HG03025 (cell line): ENCODE data around the gene CCDC89.
"Not testable (repeated sequence)": the region's sequence is repeated elsewhere in the genome, so short reads cannot be mapped to it uniquely, and the experiment has no call there.

Source experiments
- ATAC-seq: cut with Tn5 transposase; IDR thresholded peaks from one replicate; pipeline ENCODE4 v1.9.1; 2021; ENCODE audit warnings: mild to moderate bottlenecking, moderate library complexity; ENCODE audit not compliant: unreplicated experiment, low FRiP score

CCDC89 gene

DNA sequence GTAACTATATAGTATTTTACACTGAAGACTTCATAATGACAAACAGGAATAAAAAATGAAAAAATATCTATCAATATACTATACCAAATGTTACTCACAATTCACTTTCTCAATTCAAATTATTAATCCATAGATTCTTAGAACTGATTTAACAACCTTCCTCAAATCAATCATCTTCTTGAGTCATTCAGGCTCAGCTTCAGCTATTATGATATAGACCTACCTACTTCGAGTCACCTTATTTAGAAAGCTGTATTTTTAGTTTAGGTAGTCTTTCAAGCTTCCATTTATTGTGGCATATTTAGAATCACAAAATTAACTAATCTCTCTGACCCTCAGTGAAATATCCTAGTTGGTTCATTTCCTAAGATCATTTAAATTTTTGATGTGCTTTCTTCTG is 29.2 kb downstream of the CCDC89 start:
- ATAC-seq: no peak

DNA sequence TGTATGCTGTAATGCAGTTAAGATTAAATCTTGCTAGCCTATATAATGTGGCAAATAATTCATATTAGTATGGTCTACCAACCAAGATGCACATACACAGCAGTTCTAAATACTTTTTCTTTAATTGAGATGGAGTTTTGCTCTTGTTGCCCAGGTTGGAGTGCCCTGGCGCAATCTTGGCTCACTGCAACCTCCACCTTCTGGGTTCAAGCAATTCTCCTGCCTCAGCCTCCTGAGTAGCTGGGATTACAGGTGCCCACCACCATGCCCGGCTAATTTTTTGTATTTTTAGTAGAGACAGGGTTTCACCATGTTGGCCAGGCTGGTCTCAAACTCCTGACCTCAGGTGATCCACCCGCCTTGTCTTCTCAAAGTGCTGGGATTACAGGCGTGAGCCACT is 31.7 kb downstream of the CCDC89 start:
- ATAC-seq: not testable (repeated sequence)

DNA sequence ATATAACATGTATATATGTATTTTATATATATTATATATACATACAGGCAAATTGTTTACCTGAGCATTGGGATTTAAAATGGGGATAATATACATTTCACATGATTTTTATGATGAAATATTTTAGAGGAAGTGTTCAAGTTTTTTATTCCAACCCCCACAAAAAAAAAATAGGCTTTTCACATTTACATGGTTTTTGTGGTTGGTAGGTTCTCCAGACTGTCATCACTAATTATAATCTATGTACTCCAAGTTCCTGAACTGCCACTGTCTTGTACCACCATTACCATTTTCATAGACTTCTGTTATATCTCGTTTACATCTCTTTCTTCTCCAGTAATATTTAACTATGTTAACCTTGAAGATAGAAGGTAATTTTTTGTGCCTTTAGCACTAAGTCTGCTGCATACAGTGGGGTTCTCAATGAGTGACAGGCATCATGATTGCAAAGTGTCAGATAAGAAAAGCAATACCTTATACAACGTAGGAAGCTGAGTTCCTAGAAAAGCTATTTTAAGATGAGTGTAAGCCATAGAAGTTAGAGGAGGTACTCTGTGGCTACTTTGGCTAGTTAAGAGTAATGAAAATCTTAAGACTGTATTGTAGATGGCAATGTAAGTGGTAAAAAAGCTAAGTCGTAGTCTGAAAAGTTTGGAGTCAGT is 33.1 kb downstream of the CCDC89 start:
- ATAC-seq: no peak

DNA sequence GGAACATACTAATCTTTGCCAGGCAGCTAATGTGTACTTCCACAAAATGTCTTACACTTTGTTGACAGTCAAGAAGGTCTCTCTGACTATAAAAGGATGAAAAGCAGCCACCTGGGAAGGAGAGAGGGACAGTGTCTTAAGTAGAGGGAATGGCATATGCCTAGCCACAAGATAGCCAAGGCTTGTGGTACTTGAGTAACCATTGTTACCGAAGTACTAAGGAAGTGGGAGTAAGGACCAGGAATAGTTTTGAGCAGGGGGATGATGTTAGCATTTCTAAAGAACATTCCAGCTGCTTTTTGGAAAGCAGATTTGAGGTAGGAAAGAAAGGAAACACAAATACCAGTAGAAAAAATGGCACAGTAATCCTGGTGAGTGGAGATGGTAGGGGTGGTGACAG is 34.9 kb downstream of the CCDC89 start:
- ATAC-seq: no peak

DNA sequence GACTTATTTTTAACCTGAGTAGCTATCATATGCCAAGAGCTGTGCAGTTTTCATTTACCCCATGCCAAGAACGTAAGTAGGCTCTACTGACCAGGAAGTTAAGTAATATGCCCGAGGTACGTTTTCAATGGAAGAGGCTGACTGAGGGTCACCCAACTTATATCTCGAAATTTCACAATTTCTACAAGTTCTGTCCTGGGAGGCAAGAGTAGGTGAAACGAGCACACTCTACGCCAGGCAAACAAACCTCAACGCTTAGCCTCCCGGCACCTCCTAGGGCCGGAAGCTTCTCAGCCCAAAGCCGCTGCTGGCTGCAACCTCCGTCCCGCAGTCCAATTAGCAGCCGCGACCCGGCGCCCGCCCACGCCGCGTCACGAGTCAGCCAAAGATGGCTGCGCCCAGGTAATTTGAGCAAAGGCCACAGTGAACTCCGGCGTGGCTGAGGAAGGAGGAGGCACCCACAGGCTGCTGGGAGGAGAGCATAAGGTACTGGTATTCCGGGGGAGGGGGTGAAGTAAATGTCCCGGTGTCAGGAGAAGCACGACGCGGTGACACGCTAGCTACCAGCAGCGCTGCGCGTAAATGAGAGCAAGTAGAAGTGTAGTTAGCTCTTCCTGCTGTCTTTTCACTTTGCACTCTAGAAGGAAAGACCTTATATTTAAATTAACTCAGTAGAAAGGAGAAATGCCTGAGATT is 38.2 kb downstream of the CCDC89 start, which contains the start of gene TMEM126A:
Gene TMEM126A (plus strand): TSS at position 364 of the 696 bp plus-strand sequence. CDS start 2,289 bp downstream, outside the sequence.
- peak; percentile 99 for ATAC-seq

DNA sequence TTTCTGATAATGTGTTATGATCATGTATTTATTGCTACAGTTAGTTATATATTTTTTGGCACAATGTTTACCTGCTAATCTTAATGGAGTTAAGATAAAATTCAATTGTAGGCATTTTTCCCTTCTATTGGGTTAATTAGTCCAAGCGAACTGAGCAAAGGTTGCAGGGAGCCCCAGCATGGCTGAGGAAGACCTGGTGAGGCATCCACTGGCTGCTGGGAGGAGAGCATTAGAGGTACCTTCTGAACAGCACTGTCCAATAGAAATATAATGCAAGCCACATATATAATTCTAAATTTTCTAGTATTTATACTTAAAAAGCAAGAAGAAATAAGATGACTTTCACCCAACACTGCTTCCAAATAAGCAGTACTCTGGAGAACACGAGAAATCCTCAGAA is 38.9 kb downstream of the CCDC89 start:
- no peak for ATAC-seq

DNA sequence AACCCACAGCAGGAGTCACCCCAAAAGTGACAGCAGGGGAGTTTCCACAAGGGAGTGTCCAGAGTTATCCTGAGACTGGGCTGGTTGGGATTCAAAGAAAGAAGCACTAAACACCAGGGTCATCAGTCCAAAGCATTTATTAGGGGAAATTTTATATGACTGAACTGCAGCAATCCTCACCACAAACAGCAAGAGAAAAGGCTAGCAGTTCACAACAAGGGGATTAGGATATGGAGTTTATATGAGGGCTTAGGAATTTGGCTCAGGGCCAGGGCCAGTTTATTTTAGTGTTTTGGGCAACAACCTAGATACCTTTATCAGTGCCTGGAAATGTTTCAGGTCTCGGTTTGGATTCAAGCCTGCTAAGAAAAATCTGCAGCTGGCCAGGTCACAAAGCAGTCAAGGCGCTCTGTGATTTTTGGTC is 42.8 kb downstream of the CCDC89 start:
- ATAC-seq: no peak

DNA sequence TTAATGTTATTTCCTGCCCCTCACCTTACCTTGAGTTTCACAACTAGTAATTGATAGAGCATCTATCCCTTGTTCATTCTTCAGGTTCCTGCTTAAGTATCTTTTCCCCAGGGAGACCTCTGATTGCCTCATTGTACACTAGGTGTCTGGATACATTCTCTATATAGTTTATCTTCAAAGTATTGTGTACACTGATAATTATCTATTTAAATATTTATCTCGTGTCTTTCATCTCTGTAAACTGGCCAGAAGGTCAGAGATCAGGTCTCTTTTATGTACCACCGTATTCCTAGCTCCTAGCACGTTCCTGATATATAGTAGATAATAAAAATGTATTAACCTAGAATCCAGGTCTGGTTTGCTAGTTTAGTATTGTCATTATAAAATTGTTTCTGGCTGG is 51.2 kb downstream of the CCDC89 start:
- ATAC-seq: no peak
